HepG2 (cell line): ENCODE measurements around the gene TFCP2L1. TPM values are rescaled to one million over a fixed set of nuclear protein-coding genes. Genes with fewer than 3 reads are reported as not detected.

Source experiments
- ATAC-seq: fragments of 200-7000 bp; cut with Tn5 transposase; 3 replicates; pipeline ENCODE4 v1.9.1; 2020; ENCODE audit warnings: mild to moderate bottlenecking, moderate library complexity
- BruUV-seq: library from RNA; stranded (reverse); fragments of 400-500 nt; replicated peaks from 2 replicates; lab custom pipeline; 2021; lab: Mats Ljungman, UMichigan
- CTCF ChIA-PET: fragments of 300-600 bp; formaldehyde crosslinking; extraction: SDS; loops from one replicate; lab custom pipeline; 2021; ENCODE audit warnings: low total read pairs, inconsistent platforms, low intra/inter-chr PET ratio; lab: Yijun Ruan, JAX
- POLR2A ChIA-PET: fragments of 350-600 bp; sonication (Branson Sonifier 250); formaldehyde crosslinking; loops from one replicate; lab custom pipeline; 2020; ENCODE audit warnings: antibody characterized with exemption, inconsistent platforms; lab: Yijun Ruan, JAX
- DNase-seq: peaks from one replicate; pipeline ENCODE4 v3.0.0-alpha.2; 2015; ENCODE audit warnings: low spot score
- FAIRE-seq: peaks from 3 replicates; lab custom pipeline; 2011; peaks lifted over from hg19 to GRCh38; lab: Jason Lieb, UNC
- H2AFZ ChIP-seq: one replicate; pipeline ENCODE4 v1.6.1; 2011; ENCODE audit warnings: low read length, inconsistent platforms
- H3K27ac ChIP-seq: fragments of 300-600 bp; 3 replicates; pipeline ENCODE4 v1.8.0; 2011; ENCODE audit warnings: mixed run types, mild to moderate bottlenecking, mixed read lengths, low read length, inconsistent platforms; ENCODE audit not compliant: insufficient read depth; ENCODE audit errors: extremely low read length
- H3K27me3 ChIP-seq, 2 experiments: fragments of 200-600 bp in 1 of 2; 2 replicates in 1 of 2; 3 replicates in 1 of 2; pipeline versions ENCODE4 v1.6.0 to v1.8.0; 2011; ENCODE audit warnings: low read length in 2 of 2, mild to moderate bottlenecking in 2 of 2, moderate library complexity in 2 of 2, inconsistent platforms in 1 of 2; ENCODE audit not compliant: insufficient read depth in 2 of 2, control insufficient read depth in 1 of 2
- H3K36me3 ChIP-seq, 2 experiments: fragments of 200-600 bp in 1 of 2; replicated peaks in 1 of 2; 2 replicates in 1 of 2; 3 replicates in 1 of 2; pipeline versions ENCODE4 v1.5.1 to v1.8.0; 2011; ENCODE audit warnings: low read length in 2 of 2, inconsistent platforms in 1 of 2; ENCODE audit not compliant: insufficient read depth in 2 of 2, control insufficient read depth in 1 of 2
- H3K4me1 ChIP-seq: 2 replicates; pipeline ENCODE4 v1.5.1; 2012; ENCODE audit warnings: low read length, inconsistent platforms; ENCODE audit not compliant: insufficient read depth
- H3K4me2 ChIP-seq: 2 replicates; pipeline ENCODE4 v1.6.0; 2011; ENCODE audit warnings: low read depth, low read length, inconsistent platforms
- H3K4me3 ChIP-seq, 3 experiments: fragments of 200-600 bp in 1 of 3; sonication (generic), shearing (Covaris generic) in 1 of 3; replicated peaks in 1 of 3; 2 replicates each; pipeline ENCODE4 v1.5.1; 2011 to 2016; ENCODE audit warnings: low read length in 3 of 3, inconsistent platforms in 2 of 3, low read depth in 2 of 3, mild to moderate bottlenecking in 2 of 3, control low read depth in 1 of 3, mixed read lengths in 1 of 3; ENCODE audit not compliant: insufficient read depth in 1 of 3
- H3K79me2 ChIP-seq: one replicate; pipeline ENCODE4 v1.6.1; 2011; ENCODE audit warnings: low read length, inconsistent platforms; ENCODE audit not compliant: insufficient read depth
- H3K9ac ChIP-seq: 2 replicates; pipeline ENCODE4 v1.6.0; 2011; ENCODE audit warnings: mild to moderate bottlenecking, low read depth, low read length, inconsistent platforms; ENCODE audit not compliant: insufficient read depth
- H3K9me3 ChIP-seq: 2 replicates; pipeline ENCODE4 v1.5.1; 2012; ENCODE audit warnings: mild to moderate bottlenecking, low read length
- H4K20me1 ChIP-seq: 2 replicates; pipeline ENCODE4 v1.6.0; 2011; ENCODE audit warnings: inconsistent platforms, mild to moderate bottlenecking, low read length, moderate library complexity; ENCODE audit not compliant: insufficient read depth
- CBX1 ChIP-seq: IDR thresholded peaks from one replicate; pipeline ENCODE4 v1.6.1; 2016; ENCODE audit warnings: antibody characterized with exemption, low read depth
- FOXJ3 ChIP-seq: sonication (generic); formaldehyde crosslinking; IDR thresholded peaks from 2 replicates; pipeline ENCODE4 v1.4.0; 2020; ENCODE audit warnings: missing genetic modification reagents, mild to moderate bottlenecking, borderline replicate concordance
- NFIB ChIP-seq: sonication (generic); formaldehyde crosslinking; IDR thresholded peaks from 2 replicates; pipeline ENCODE4 v1.9.0; 2021; ENCODE audit warnings: missing genetic modification reagents, mild to moderate bottlenecking, borderline replicate concordance
- PLRG1 ChIP-seq: fragments of 450-650 bp; conservative IDR thresholded peaks from 2 replicates; pipeline ENCODE4 v1.6.1; 2016
- PPARG ChIP-seq: conservative IDR thresholded peaks from 2 replicates; pipeline ENCODE4 v1.6.1; 2016; ENCODE audit warnings: missing biosample characterization, missing genetic modification reagents
- RNF2 ChIP-seq: fragments of 450-650 bp; conservative IDR thresholded peaks from 2 replicates; pipeline ENCODE4 v1.6.1; 2016; ENCODE audit warnings: low read depth
- SMARCC2 ChIP-seq: fragments of 450-650 bp; IDR thresholded peaks from 2 replicates; pipeline ENCODE4 v1.6.1; 2017; ENCODE audit warnings: antibody characterized with exemption, mild to moderate bottlenecking
- SOX5 ChIP-seq: IDR thresholded peaks from 2 replicates; pipeline ENCODE4 v1.6.1; 2016; ENCODE audit warnings: borderline replicate concordance
- SRSF4 ChIP-seq: fragments of 200-400 bp; formaldehyde crosslinking; IDR thresholded peaks from one replicate; pipeline ENCODE4 v1.6.1; 2018; ENCODE audit warnings: mild to moderate bottlenecking, low read depth, low read length, moderate library complexity; ENCODE audit not compliant: poor library complexity, severe bottlenecking
- ZNF124 ChIP-seq: sonication (generic); formaldehyde crosslinking; IDR thresholded peaks from 2 replicates; pipeline ENCODE4 v1.4.0; 2020; ENCODE audit warnings: missing genetic modification reagents
- ZNF224 ChIP-seq: sonication (generic); formaldehyde crosslinking; IDR thresholded peaks from 2 replicates; pipeline ENCODE4 v1.5.0; 2020; ENCODE audit warnings: mild to moderate bottlenecking, missing genetic modification reagents
- ZNF235 ChIP-seq: sonication (generic); formaldehyde crosslinking; IDR thresholded peaks from 2 replicates; pipeline ENCODE4 v1.8.1; 2023; ENCODE audit warnings: mild to moderate bottlenecking, missing genetic modification reagents, borderline replicate concordance
- ZNF30 ChIP-seq: sonication (generic); formaldehyde crosslinking; IDR thresholded peaks from 2 replicates; pipeline ENCODE4 v1.5.0; 2020; ENCODE audit warnings: mild to moderate bottlenecking, missing genetic modification reagents
- ZNF761 ChIP-seq: sonication (generic); formaldehyde crosslinking; conservative IDR thresholded peaks from 2 replicates; pipeline ENCODE4 v1.4.0; 2020; ENCODE audit warnings: mild to moderate bottlenecking, missing genetic modification reagents
- ZNF879 ChIP-seq: sonication (generic); formaldehyde crosslinking; IDR thresholded peaks from 2 replicates; pipeline ENCODE4 v1.8.1; 2023; ENCODE audit warnings: missing genetic modification reagents
- ZSCAN31 ChIP-seq: sonication (generic); formaldehyde crosslinking; IDR thresholded peaks from 2 replicates; pipeline ENCODE4 v1.5.0; 2020; ENCODE audit warnings: low read depth, mild to moderate bottlenecking, missing genetic modification reagents
- WGBS: methylation state at CpG from one replicate; pipeline ENCODE4 v1.1.6; 2017; ENCODE audit warnings: low lambda C conversion rate; 5-methylcytosine and 5-hydroxymethylcytosine counted together
- in situ Hi-C: cut with HindIII; loops from 2 replicates; pipeline ENCODE4 v1.10.0; 2017; ENCODE audit warnings: low pct_unique_long_range_greater_than_20kb; ENCODE audit not compliant: extremely low pct_ligation_motif_present
- intact Hi-C: fragments of 100-400 bp; cut with micrococcal nuclease; formaldehyde crosslinking; loops from one replicate; pipeline ENCODE4 v1.10.0; 2022; ENCODE audit not compliant: unreplicated experiment
- polyA plus RNA-seq, 8 experiments: library from polyadenylated mRNA; depleted of rRNA in 3 of 8; stranded (reverse) in 7 of 8; unstranded in 1 of 8; fragments of >200 nt; fragmentation: Illumina TruSeq in 4 of 8; extraction: Trizol in 4 of 8; gene quantifications; 2 replicates each; pipeline versions ENCODE4 v1.2.1 to v1.2.3, GENCODE V29; 2011 to 2016; ENCODE audit warnings: low read depth in 4 of 8, missing spikeins in 1 of 8, mixed read lengths in 1 of 8; ENCODE audit not compliant: insufficient read depth in 1 of 8
- total RNA-seq, 5 experiments: library from RNA; depleted of rRNA; stranded (reverse); fragments of >200 nt; fragmentation: Illumina TruSeq; extraction: Trizol; gene quantifications; 2 replicates each; pipeline ENCODE4 v1.2.3, GENCODE V29; 2016; ENCODE audit warnings: low read depth in 1 of 5
- TF ChIP-seq, protein P1 (sequence below): sonication (generic); formaldehyde crosslinking; IDR thresholded peaks from 2 replicates; pipeline ENCODE4 v1.5.0; 2020; ENCODE audit warnings: mild to moderate bottlenecking, missing genetic modification reagents

The TFCP2L1 gene
- total and polyA plus RNA-seq, 2 of the 13 experiments (the other 11 are each of a cell fraction or from before 2014, with no cell fraction given): under 0.01 TPM; not detected in 1

DNA sequence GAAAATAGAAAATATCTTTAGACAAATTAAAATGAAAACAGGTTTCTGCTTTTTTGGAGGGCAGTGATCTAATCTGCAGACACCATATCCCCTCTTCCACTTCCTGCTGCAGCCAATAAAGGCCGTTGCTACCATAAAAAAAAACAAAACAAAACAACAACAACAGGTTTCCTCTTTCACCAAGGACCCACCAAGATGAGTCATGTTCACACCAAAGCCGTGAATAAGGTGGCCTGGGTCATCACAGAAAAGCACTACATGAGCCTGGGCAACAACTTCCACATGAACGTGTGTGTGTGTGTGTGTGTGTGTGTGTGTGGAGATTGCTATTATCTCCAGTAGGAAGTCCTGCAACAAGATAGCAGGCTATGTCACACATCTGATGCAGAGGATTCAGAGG, 24.8 kb upstream of the TFCP2L1 start:
- Histone ChIP-seq H3K79me2 (no peaks in the 10 kb centered on the region), H3K4me3 (no peak overlapping the region), H3K4me2 (no peak overlapping the region)
- BruUV-seq: no TSS peak
- WGBS: 1% methylated on average over 3 of the region's 3 CpGs
- TF ChIP-seq NFIB (CRISPR knock-in tag) (no peak), SRSF4 (no peak), SMARCC2 (no peak), ZNF879 (no peak), ZNF124 (CRISPR knock-in tag) (no peak), FOXJ3 (CRISPR knock-in tag) (no peak), ZNF224 (no peak), PLRG1 (no peak), PPARG (CRISPR knock-in tag) (no peak), ZSCAN31 (CRISPR knock-in tag) (no peak), CBX1 (no peak), ZNF761 (CRISPR knock-in tag) (no peak), RNF2 (no peak), ZNF235 (no peak), ZNF30 (CRISPR knock-in tag) (no peak), SOX5 (CRISPR knock-in tag) (no peak)
- TF ChIP-seq, protein P1, sequence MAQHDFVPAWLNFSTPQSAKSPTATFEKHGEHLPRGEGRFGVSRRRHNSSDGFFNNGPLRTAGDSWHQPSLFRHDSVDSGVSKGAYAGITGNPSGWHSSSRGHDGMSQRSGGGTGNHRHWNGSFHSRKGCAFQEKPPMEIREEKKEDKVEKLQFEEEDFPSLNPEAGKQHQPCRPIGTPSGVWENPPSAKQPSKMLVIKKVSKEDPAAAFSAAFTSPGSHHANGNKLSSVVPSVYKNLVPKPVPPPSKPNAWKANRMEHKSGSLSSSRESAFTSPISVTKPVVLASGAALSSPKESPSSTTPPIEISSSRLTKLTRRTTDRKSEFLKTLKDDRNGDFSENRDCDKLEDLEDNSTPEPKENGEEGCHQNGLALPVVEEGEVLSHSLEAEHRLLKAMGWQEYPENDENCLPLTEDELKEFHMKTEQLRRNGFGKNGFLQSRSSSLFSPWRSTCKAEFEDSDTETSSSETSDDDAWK: no peak
- TF ChIP-seq, all 625 proteins: peak for 0
- FAIRE-seq (no peak), DNase-seq (no peak), ATAC-seq (no peak)
- H3K4me1 ChIP-seq: no peaks in the 10 kb centered on the region
- H3K9ac ChIP-seq: no peak overlapping the region
- intact Hi-C loops: no loop called here
- H3K27ac ChIP-seq: no peak overlapping the region
- no peak overlapping the region for H2AFZ ChIP-seq
- H4K20me1 ChIP-seq: no peaks in the 10 kb centered on the region
- in situ Hi-C loops: no loop called here
- ChIA-PET POLR2A (no interaction called here), CTCF (no interaction called here)
- H3K27me3 ChIP-seq: no peaks in the 10 kb centered on the region
- no peaks in the 10 kb centered on the region for H3K36me3 ChIP-seq
- H3K9me3 ChIP-seq: no peaks in the 10 kb centered on the region
